Colonic mucosa (tissue), 4 donors: ENCODE measurements around the gene JPT2. TPM values are rescaled to one million over a fixed set of nuclear protein-coding genes. Genes with fewer than 3 reads are reported as not detected.

Source experiments
- DNase-seq: peaks from one replicate; pipeline ENCODE4 v3.0.0-alpha.2; 2020
- H3K27ac ChIP-seq: fragments of 200-600 bp; one replicate; pipeline ENCODE4 v1.8.0; 2021
- H3K27me3 ChIP-seq: fragments of 200-600 bp; one replicate; pipeline ENCODE4 v1.8.0; 2021
- H3K36me3 ChIP-seq: fragments of 200-600 bp; one replicate; pipeline ENCODE4 v1.8.0; 2021
- H3K4me1 ChIP-seq: fragments of 200-600 bp; one replicate; pipeline ENCODE4 v1.8.0; 2021; ENCODE audit warnings: mild to moderate bottlenecking
- H3K4me3 ChIP-seq: fragments of 200-600 bp; one replicate; pipeline ENCODE4 v1.8.0; 2021
- H3K9ac ChIP-seq, 2 donors: one replicate each; pipeline ENCODE4 v1.7.0; 2013; ENCODE audit warnings: control low read depth in 2 of 2, low read depth in 2 of 2, low read length in 2 of 2
- H3K9me3 ChIP-seq: fragments of 200-600 bp; one replicate; pipeline ENCODE4 v1.8.0; 2021
- intact Hi-C: fragments of 100-400 bp; cut with DNase I; formaldehyde crosslinking; loops from one replicate; pipeline ENCODE4 v1.14.1; 2022
- total RNA-seq, 2 donors: library from RNA; stranded (reverse); fragmentation: NEBNext Ultra II Directional in 1 of 2; extraction: Animal tissue kit (Norgen Biotek cat#: 25700) in 1 of 2; gene quantifications; one replicate each; pipeline ENCODE4 v1.2.1, GENCODE V29; 2021
- TF ChIP-seq, protein P1 (sequence below): fragments of 200-600 bp; IDR thresholded peaks from one replicate; pipeline ENCODE4 v1.8.0; 2022; ENCODE audit warnings: antibody characterized with exemption, mild to moderate bottlenecking
- donor health status: healthy.
- donor health status: DM: no; HTN: no; CAD: no.
- donor health status: DM: no; HTN: no; CAD: no.

JPT2 gene
- total RNA-seq, 2 donors from 2014 or later = 53.5 to 123 TPM

- H3K4me3 ChIP-seq = no peak overlapping the region
- no peaks in the 10 kb centered on the region for H3K9me3 ChIP-seq
- intact Hi-C loops = no loop called here
- TF ChIP-seq, protein P1, sequence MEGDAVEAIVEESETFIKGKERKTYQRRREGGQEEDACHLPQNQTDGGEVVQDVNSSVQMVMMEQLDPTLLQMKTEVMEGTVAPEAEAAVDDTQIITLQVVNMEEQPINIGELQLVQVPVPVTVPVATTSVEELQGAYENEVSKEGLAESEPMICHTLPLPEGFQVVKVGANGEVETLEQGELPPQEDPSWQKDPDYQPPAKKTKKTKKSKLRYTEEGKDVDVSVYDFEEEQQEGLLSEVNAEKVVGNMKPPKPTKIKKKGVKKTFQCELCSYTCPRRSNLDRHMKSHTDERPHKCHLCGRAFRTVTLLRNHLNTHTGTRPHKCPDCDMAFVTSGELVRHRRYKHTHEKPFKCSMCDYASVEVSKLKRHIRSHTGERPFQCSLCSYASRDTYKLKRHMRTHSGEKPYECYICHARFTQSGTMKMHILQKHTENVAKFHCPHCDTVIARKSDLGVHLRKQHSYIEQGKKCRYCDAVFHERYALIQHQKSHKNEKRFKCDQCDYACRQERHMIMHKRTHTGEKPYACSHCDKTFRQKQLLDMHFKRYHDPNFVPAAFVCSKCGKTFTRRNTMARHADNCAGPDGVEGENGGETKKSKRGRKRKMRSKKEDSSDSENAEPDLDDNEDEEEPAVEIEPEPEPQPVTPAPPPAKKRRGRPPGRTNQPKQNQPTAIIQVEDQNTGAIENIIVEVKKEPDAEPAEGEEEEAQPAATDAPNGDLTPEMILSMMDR = no peak
- H3K9ac ChIP-seq = peak overlapping the region in 1 of 2 donors; percentile 68
- H3K4me1 ChIP-seq = peaks cover 5% of the 10 kb centered on the region
- H3K27me3 ChIP-seq = no peaks in the 10 kb centered on the region
- H3K36me3 ChIP-seq = no peaks in the 10 kb centered on the region
- DNase-seq = no peak
- no peak overlapping the region for H3K27ac ChIP-seq
These were observed 30.1 kb downstream of the JPT2 start for GRCh38 chr16:1708083-1708767.

- TF ChIP-seq, protein P1 = no peak
- Histone ChIP-seq H3K27ac (no peak overlapping the region), H3K4me1 (peaks cover 5% of the 10 kb centered on the region), H3K27me3 (no peaks in the 10 kb centered on the region), H3K9me3 (no peaks in the 10 kb centered on the region), H3K4me3 (no peak overlapping the region), H3K36me3 (no peaks in the 10 kb centered on the region), H3K9ac (no peak overlapping the region)
- intact Hi-C loops = no loop called here
- DNase-seq = no peak
These were observed 30.7 kb downstream of the JPT2 start for GRCh38 chr16:1708768-1709180.

GRCh38 chr16:1709356-1709755 is 31.3 kb downstream of the JPT2 start:
- Histone ChIP-seq H3K9me3 (no peaks in the 10 kb centered on the region), H3K27ac (no peak overlapping the region), H3K4me3 (no peak overlapping the region), H3K27me3 (no peaks in the 10 kb centered on the region), H3K36me3 (no peaks in the 10 kb centered on the region), H3K9ac (no peak overlapping the region), H3K4me1 (peaks cover 5% of the 10 kb centered on the region)
- TF ChIP-seq, protein P1 = no peak
- no peak for DNase-seq
- intact Hi-C loops = no loop called here

- Histone ChIP-seq H3K4me3 (no peak overlapping the region), H3K9ac (no peak overlapping the region), H3K9me3 (no peaks in the 10 kb centered on the region), H3K27me3 (no peaks in the 10 kb centered on the region), H3K4me1 (peaks cover 5% of the 10 kb centered on the region), H3K27ac (no peak overlapping the region), H3K36me3 (no peaks in the 10 kb centered on the region)
- intact Hi-C loops = no loop called here
- TF ChIP-seq, protein P1 = no peak
- no peak for DNase-seq
These were observed 32.9 kb downstream of the JPT2 start for GRCh38 chr16:1710811-1711507.

DNA sequence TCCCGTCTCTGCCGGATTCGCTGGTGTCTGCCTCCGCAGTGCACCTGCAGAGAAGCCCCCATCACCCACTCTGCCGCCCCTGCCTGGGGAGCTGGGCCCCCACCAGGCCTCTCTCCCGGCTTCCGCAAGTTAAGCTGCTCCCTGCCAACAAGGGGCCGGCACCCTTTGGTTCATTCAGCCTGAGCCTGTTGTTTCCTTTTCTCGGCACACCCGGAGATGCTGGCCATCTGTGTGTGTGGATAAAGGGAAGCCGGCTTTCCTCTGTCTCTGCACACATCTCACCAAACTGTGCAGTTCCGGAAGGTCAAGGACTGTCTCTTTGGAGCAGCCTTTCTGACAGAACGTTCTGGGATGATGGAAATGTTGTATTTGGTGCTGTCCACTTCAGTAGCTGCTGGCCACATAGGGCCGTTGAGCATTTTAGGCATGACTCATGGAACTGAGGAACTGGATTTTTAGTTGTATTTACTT is 34.7 kb downstream of the JPT2 start:
- H3K27ac ChIP-seq = no peak overlapping the region
- H3K9ac ChIP-seq = no peak overlapping the region
- no peak overlapping the region for H3K4me3 ChIP-seq
- no peak for DNase-seq
- H3K4me1 ChIP-seq = no peaks in the 10 kb centered on the region
- H3K27me3 ChIP-seq = no peaks in the 10 kb centered on the region
- H3K9me3 ChIP-seq = no peaks in the 10 kb centered on the region
- intact Hi-C loops = no loop called here
- no peaks in the 10 kb centered on the region for H3K36me3 ChIP-seq
- TF ChIP-seq, protein P1 = no peak
